Common myeloid progenitor, CD34-positive (primary cell): ENCODE data around the gene CHCHD6.

Experiments used
- CTCF ChIA-PET: fragments of 350-600 bp; sonication (Branson Sonifier 250); formaldehyde crosslinking; loops from one replicate; lab custom pipeline; 2021; ENCODE audit warnings: antibody characterized with exemption; lab: Charles Lee
- POLR2A ChIA-PET: fragments of 350-600 bp; sonication (Branson Sonifier 250); formaldehyde crosslinking; loops from one replicate; lab custom pipeline; 2021; ENCODE audit warnings: antibody characterized with exemption; lab: Charles Lee
- DNase-seq, 3 donors: peaks; one replicate each; pipeline versions ENCODE4 v3.0.0 to v3.0.0-alpha.2; 2013
- H3K27ac ChIP-seq, 2 experiments: 1 replicate in 1 of 2; 2 replicates in 1 of 2; pipeline ENCODE4 v1.7.0; 2013; ENCODE audit warnings: inconsistent platforms in 2 of 2, low read length in 2 of 2, mild to moderate bottlenecking in 2 of 2, low read depth in 1 of 2, moderate library complexity in 1 of 2; ENCODE audit not compliant: severe bottlenecking in 2 of 2, insufficient read depth in 1 of 2, poor library complexity in 1 of 2
- H3K27me3 ChIP-seq, 5 experiments: replicated peaks in 2 of 5; 1 replicate in 3 of 5; 2 replicates in 2 of 5; pipeline versions ENCODE4 v1.6.1 to v1.7.0; 2013; ENCODE audit warnings: low read length in 4 of 5, mild to moderate bottlenecking in 2 of 5, moderate library complexity in 2 of 5, inconsistent platforms in 1 of 5; ENCODE audit not compliant: insufficient read depth in 5 of 5, control insufficient read depth in 4 of 5
- H3K36me3 ChIP-seq, 4 experiments: 1 replicate in 2 of 4; 2 replicates in 2 of 4; pipeline versions ENCODE4 v1.6.1 to v1.7.0; 2013; ENCODE audit warnings: low read length in 3 of 4, control low read depth in 1 of 4, mild to moderate bottlenecking in 1 of 4; ENCODE audit not compliant: control insufficient read depth in 4 of 4, insufficient read depth in 4 of 4
- H3K4me1 ChIP-seq, 4 experiments: 1 replicate in 3 of 4; 2 replicates in 1 of 4; pipeline versions ENCODE4 v1.6.1 to v1.7.1; 2013; ENCODE audit warnings: low read length in 3 of 4, mild to moderate bottlenecking in 3 of 4, control low read depth in 1 of 4, inconsistent platforms in 1 of 4, moderate library complexity in 1 of 4; ENCODE audit not compliant: control insufficient read depth in 4 of 4, insufficient read depth in 4 of 4; ENCODE audit errors: control extremely low read depth in 1 of 4
- H3K4me3 ChIP-seq, 7 experiments: 1 replicate in 4 of 7; 2 replicates in 3 of 7; pipeline versions ENCODE4 v1.5.1 to v1.7.0; 2013; ENCODE audit warnings: mild to moderate bottlenecking in 7 of 7, low read length in 6 of 7, moderate library complexity in 6 of 7, inconsistent platforms in 2 of 7, low read depth in 2 of 7, control low read depth in 1 of 7; ENCODE audit not compliant: insufficient read depth in 4 of 7, control insufficient read depth in 1 of 7; ENCODE audit errors: extremely low read depth in 1 of 7
- H3K9me3 ChIP-seq, 5 experiments: 1 replicate in 4 of 5; 2 replicates in 1 of 5; pipeline versions ENCODE4 v1.6.1 to v1.7.1; 2013; ENCODE audit warnings: low read length in 4 of 5, mild to moderate bottlenecking in 2 of 5, inconsistent platforms in 1 of 5, low read depth in 1 of 5, moderate library complexity in 1 of 5; ENCODE audit not compliant: control insufficient read depth in 4 of 5, insufficient read depth in 2 of 5; ENCODE audit errors: control extremely low read depth in 1 of 5
- WGBS: methylation state at CpG from one replicate; pipeline ENCODE4 v1.1.5; 2013; ENCODE audit not compliant: insufficient coverage; 5-methylcytosine and 5-hydroxymethylcytosine counted together

CHCHD6 gene

DNA sequence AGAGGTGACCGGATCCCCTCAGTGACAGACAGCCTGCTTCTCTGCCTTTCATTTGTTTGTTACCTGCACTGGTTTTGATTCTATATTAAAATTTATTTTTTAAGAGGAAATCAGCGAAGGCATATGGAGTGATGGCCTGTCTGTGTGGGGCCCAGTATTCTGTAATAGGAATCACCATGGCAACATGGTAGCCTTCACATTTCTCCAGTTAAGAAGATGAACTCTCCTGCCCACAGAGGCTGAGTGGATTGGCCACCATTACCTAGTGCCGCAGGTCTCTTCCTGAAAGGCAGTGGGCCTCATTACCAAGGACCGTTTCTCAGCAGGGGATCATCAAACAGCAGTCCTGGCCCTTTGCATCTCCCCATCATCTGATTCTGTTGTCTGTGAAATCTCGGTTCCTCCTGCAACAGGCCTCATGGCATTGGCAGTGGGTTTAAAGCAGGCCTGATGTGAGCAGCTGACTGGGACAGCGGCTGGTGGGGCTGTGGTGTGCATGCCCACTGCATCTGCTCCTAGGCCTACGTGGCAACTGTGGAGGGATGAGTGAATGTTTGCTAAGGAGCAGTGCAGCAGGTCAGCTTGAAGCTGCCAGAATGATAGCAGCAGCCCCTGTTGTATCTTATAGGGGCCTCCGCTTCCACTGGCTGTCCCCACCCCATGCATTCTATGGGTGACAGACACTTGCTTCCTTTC, 114.5 kb downstream of the CHCHD6 start:
- Histone ChIP-seq H3K4me3 (no peak overlapping the region), H3K27me3 (no peaks in the 10 kb centered on the region), H3K9me3 (peaks cover 0 to 15% (median under 1%) of the 10 kb centered on the region in 5 experiments), H3K36me3 (no peaks in the 10 kb centered on the region), H3K4me1 (peaks cover 0 to 7% (median 5%) of the 10 kb centered on the region in 4 experiments), H3K27ac (no peak overlapping the region)
- no peak for DNase-seq
- WGBS = 97% methylated on average over 8 of the region's 8 CpGs
- CTCF ChIA-PET = interaction anchor here (1.5 kb wide), 1 partner anchor 11 kb away, joined by 3 read pairs; no protein-coding TSS in a partner anchor
- POLR2A ChIA-PET = no interaction called here

DNA sequence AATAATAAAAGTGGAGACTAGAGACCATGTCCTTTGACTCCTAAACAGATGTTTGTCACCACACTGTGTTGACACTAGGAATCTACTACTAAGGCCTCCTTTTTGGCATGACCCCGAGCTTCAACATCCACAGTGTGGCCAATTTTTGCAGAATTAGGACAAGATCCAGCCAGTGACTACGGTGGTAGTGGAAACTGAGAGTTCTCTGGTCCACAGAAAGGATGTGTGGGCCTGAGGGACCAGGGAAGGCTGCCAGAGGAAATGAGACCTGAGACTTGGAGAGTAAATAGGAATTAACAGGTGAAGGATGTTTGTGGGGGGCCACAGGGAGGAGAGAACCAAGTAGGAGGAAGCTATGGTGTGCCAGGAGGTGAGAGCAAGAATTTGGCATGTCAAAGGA, 122.7 kb downstream of the CHCHD6 start:
- Histone ChIP-seq H3K4me1 (peaks cover 0 to 3% (median 0%) of the 10 kb centered on the region in 4 experiments), H3K27ac (no peak overlapping the region), H3K4me3 (no peak overlapping the region), H3K27me3 (peaks cover 0 to 2% (median 0%) of the 10 kb centered on the region in 5 experiments), H3K36me3 (no peaks in the 10 kb centered on the region), H3K9me3 (peaks cover 0 to 10% (median 4%) of the 10 kb centered on the region in 5 experiments)
- ChIA-PET POLR2A (interaction anchor here (0.7 kb wide), 1 partner anchor 9 kb away, joined by 3 read pairs; no protein-coding TSS in a partner anchor), CTCF (no interaction called here)
- no peak for DNase-seq
- 100% methylated on average over 2 of the region's 2 CpGs for WGBS

DNA sequence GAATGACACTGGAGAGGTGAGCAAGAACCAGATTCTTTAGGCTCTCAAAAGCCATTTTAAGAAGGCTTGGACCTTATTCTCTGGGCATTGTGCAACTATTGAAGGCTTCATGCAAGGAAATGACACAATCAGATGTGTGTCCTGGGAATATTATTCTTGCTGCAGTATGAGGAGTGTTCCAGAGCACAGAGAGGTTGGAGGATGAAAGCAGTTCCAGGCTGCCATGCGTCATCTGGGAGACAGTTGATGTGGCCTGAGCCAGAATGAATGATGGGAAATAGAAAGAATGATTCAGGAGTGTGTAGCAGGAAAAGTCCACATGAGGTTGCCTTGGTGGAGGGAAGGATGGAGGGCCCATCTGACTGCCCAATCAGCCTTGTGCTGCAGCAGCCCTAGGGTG, 123.1 kb downstream of the CHCHD6 start:
- peaks cover 0 to 6% (median 4%) of the 10 kb centered on the region in 5 experiments for H3K9me3 ChIP-seq
- CTCF ChIA-PET = no interaction called here
- POLR2A ChIA-PET = no interaction called here
- DNase-seq = no peak
- H3K36me3 ChIP-seq = no peaks in the 10 kb centered on the region
- 100% methylated on average over 1 of the region's 1 CpG for WGBS
- H3K27ac ChIP-seq = no peak overlapping the region
- H3K27me3 ChIP-seq = peaks cover 0 to 2% (median 0%) of the 10 kb centered on the region in 5 experiments
- peaks cover 0 to 3% (median 0%) of the 10 kb centered on the region in 4 experiments for H3K4me1 ChIP-seq
- no peak overlapping the region for H3K4me3 ChIP-seq

DNA sequence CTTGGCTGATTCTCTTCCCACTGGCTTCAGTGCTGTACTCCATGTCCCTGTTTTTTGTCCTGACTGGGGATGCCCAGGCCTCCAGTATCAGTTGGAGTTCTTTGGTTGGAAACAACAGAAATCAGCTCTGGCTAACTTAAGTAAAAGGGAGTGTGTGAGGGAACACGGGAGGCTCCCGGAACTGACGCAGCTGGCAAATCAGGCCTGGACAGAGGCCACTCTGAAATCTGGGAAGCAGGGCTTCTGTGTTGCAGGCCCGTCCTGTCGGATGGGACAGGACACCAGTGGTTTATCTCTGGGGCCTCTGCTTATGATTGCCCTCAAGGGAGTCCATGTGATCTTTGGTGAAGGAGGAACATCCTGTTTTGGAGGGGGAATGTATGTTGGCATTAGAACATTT, 124.3 kb downstream of the CHCHD6 start:
- CTCF ChIA-PET = no interaction called here

DNA sequence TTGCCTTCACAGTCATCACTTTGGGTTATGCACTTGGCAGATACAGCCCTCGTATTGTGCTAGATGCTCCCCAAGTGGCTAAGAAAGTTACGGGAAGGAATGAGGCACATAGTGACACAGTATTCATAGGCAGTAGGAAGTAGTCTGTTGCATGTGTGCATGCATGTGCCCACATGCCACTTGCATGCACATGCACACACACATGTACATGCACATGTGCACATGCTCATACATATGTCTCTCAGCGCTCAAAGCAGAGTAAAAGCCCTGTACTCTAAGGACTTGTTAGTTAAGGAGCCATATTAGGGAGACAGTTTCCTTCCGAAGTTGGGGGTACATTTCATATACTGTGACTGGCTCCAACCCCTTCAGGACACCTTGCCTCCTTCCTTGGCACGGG, 128.9 kb downstream of the CHCHD6 start:
- peaks cover 0 to 2% (median 0%) of the 10 kb centered on the region in 5 experiments for H3K27me3 ChIP-seq
- H3K9me3 ChIP-seq = no peaks in the 10 kb centered on the region
- CTCF ChIA-PET = no interaction called here
- H3K4me3 ChIP-seq = no peak overlapping the region
- POLR2A ChIA-PET = no interaction called here
- no peaks in the 10 kb centered on the region for H3K36me3 ChIP-seq
- 100% methylated on average over 1 of the region's 5 CpGs for WGBS
- H3K4me1 ChIP-seq = peaks cover 0 to 3% (median 0%) of the 10 kb centered on the region in 4 experiments
- H3K27ac ChIP-seq = no peak overlapping the region
- DNase-seq = no peak

More for the DNA sequence above, 124.3 kb downstream of the CHCHD6 start:
- H3K9me3 ChIP-seq = peaks cover 0 to 4% (median 0%) of the 10 kb centered on the region in 5 experiments
- POLR2A ChIA-PET = no interaction called here
- whole genome bisulfite sequencing = 100% methylated on average over 2 of the region's 5 CpGs
- H3K27me3 ChIP-seq = peaks cover 0 to 2% (median 0%) of the 10 kb centered on the region in 5 experiments
- DNase-seq = no peak
- no peak overlapping the region for H3K4me3 ChIP-seq
- no peaks in the 10 kb centered on the region for H3K36me3 ChIP-seq
- peaks cover 0 to 3% (median 0%) of the 10 kb centered on the region in 4 experiments for H3K4me1 ChIP-seq
- H3K27ac ChIP-seq = no peak overlapping the region

DNA sequence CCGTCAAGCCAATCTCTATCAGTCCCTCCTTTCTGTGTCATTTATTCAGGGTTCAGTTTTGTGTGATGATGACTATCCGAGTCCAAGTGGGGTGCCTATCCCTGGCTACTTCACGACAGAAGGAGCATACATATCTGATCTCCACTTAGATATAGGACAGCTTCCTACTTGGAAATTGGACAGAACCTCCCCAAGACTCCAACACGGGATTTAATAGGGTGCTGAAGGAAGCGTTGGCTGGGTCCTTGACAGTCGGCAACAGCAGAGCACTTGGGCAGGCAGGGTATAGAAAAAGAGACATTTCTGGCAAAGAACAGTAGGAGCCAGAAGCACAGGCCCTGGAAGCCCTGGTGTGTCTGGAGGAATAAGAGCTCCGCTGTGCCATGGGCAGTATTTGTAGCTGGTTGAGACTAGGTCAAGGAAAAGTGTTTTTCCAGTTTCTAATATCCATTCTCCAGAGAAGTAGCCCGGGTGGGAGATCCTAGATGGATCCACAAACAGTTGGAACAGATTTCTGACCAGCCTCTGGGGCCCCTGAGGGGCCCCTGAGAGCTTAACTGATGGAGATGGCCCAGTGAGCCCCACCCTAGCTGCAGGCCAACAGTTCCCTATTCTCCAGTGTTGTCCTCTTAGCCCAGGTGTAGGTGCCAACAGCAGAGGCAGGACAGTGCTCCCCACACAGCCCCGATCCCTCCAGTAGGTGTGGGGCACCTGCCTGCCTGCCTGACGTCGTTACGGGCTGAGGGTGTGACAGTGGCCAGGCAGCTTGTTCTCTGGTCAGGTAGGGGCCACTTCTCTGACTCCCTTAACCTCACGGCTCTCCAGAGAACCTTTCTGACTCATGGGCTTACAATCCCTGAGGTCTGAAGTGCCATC, 130.8 kb downstream of the CHCHD6 start:
- H3K4me1 ChIP-seq = no peaks in the 10 kb centered on the region
- no peak overlapping the region for H3K27ac ChIP-seq
- ChIA-PET POLR2A (no interaction called here), CTCF (no interaction called here)
- no peak overlapping the region for H3K4me3 ChIP-seq
- 95% methylated on average over 10 of the region's 13 CpGs for WGBS
- DNase-seq = no peak
- H3K9me3 ChIP-seq = no peaks in the 10 kb centered on the region
- H3K36me3 ChIP-seq = no peaks in the 10 kb centered on the region
- H3K27me3 ChIP-seq = peaks cover 0 to 2% (median 0%) of the 10 kb centered on the region in 5 experiments
